SU-DHL-6 (cell line): ENCODE data around the gene ITPR3.

Experiments used
- H2AFZ ChIP-seq: fragments of 200-600 bp; sonication (generic); 2 replicates; pipeline ENCODE4 v1.6.1; 2014; ENCODE audit warnings: low read depth, mild to moderate bottlenecking, moderate library complexity, mixed read lengths, antibody characterized with exemption, low read length; ENCODE audit not compliant: severe bottlenecking
- H3F3A ChIP-seq: fragments of 200-600 bp; shearing (Covaris generic); 2 replicates; pipeline ENCODE4 v1.6.0; 2016; ENCODE audit warnings: antibody characterized with exemption, mild to moderate bottlenecking; ENCODE audit not compliant: insufficient read depth
- H3K27ac ChIP-seq: fragments of 200-600 bp; sonication (generic); 2 replicates; pipeline ENCODE4 v1.5.1; 2016; ENCODE audit warnings: low read depth, mild to moderate bottlenecking, low read length, moderate library complexity, mixed read lengths
- H3K27me3 ChIP-seq: fragments of 200-600 bp; sonication (generic), shearing (Covaris generic); 2 replicates; pipeline ENCODE4 v1.6.0; 2014; ENCODE audit warnings: mild to moderate bottlenecking, low read length
- H3K36me3 ChIP-seq: fragments of 200-600 bp; sonication (generic); 2 replicates; pipeline ENCODE4 v1.6.1; 2014; ENCODE audit warnings: mild to moderate bottlenecking, low read length, mixed read lengths
- H3K4me2 ChIP-seq: fragments of 300-600, 200-600 bp; shearing (Covaris generic), sonication (generic); 2 replicates; pipeline ENCODE4 v1.6.0; 2014; ENCODE audit warnings: low read length, low read depth, mild to moderate bottlenecking; ENCODE audit not compliant: poor library complexity, severe bottlenecking
- H3K4me3 ChIP-seq: fragments of 200-600 bp; sonication (generic); 2 replicates; pipeline ENCODE4 v1.5.1; 2014; ENCODE audit warnings: antibody characterized with exemption, low read length, mild to moderate bottlenecking, mixed read lengths; ENCODE audit not compliant: insufficient read depth, poor library complexity, severe bottlenecking
- H3K79me2 ChIP-seq: fragments of 200-600 bp; sonication (generic); 2 replicates; pipeline ENCODE4 v1.6.1; 2014; ENCODE audit warnings: mild to moderate bottlenecking, low read length, moderate library complexity; ENCODE audit not compliant: insufficient read depth
- H3K9ac ChIP-seq: fragments of 200-600 bp; sonication (generic); 2 replicates; pipeline ENCODE4 v1.7.0; 2014; ENCODE audit warnings: mild to moderate bottlenecking, low read length
- H3K9me2 ChIP-seq: fragments of 200-600 bp; sonication (generic); replicated peaks from 2 replicates; pipeline ENCODE4 v1.6.1; 2014; ENCODE audit warnings: low read length; ENCODE audit not compliant: insufficient read depth
- H3K9me3 ChIP-seq: fragments of 200-600 bp; sonication (generic); 2 replicates; pipeline ENCODE4 v1.6.1; 2014; ENCODE audit warnings: low read length, mixed read lengths; ENCODE audit not compliant: insufficient read depth
- H4K20me1 ChIP-seq: fragments of 200-600 bp; sonication (generic); 2 replicates; pipeline ENCODE4 v1.6.1; 2014; ENCODE audit warnings: low read depth, mild to moderate bottlenecking, antibody characterized with exemption, low read length, moderate library complexity, mixed read lengths
- EZH2phosphoT487 ChIP-seq: fragments of 200-600 bp; sonication (generic), shearing (Covaris generic); conservative IDR thresholded peaks from 2 replicates; pipeline ENCODE4 v1.6.1; 2018; ENCODE audit warnings: mild to moderate bottlenecking, antibody characterized with exemption, low read length, moderate library complexity, mixed read lengths
- TF ChIP-seq, protein P1 (sequence below): fragments of 200-600 bp; sonication (generic); IDR thresholded peaks from one replicate; pipeline ENCODE4 v1.5.1; 2017; ENCODE audit warnings: antibody characterized with exemption, mild to moderate bottlenecking, low read length, moderate library complexity; ENCODE audit not compliant: insufficient read depth, poor library complexity, severe bottlenecking

Gene ITPR3

DNA sequence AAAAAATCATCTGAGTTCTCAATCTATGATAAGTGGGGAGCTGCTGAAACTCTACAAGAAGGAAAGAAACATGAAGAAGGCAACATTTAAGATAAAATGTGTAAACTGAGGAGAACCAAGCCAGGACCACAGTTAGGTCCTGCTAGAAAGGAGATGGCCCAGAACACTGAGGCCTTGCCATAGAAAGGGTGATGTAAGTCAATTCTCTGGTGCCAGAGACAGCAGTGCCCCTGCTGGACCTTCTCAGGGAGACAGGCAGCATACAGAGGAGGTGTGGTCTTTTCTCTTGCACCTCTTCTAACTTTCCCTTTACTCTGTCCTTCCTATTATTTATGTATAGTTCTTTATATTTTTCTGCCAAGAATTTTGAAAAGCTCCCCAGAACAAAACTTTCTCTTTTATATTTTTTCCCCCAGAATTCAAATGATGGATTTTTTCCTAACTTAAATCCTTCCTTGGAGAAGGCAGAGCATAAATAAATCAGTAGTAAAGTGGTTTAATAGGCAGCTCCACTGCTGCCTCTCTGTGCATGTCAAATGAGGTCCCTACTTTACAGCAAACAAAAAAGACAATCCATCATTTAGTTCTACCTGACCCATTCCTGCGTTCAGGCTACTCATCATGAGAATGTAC lies 81.3 kb downstream of the ITPR3 start:
- no peak overlapping the region for H2AFZ ChIP-seq
- H3K4me2 ChIP-seq, result no peak overlapping the region
- no peaks in the 10 kb centered on the region for H3K9me2 ChIP-seq
- H3K36me3 ChIP-seq, result peaks cover 3% of the 10 kb centered on the region; the same call in 1 of the 2 replicates
- TF ChIP-seq, protein P1, sequence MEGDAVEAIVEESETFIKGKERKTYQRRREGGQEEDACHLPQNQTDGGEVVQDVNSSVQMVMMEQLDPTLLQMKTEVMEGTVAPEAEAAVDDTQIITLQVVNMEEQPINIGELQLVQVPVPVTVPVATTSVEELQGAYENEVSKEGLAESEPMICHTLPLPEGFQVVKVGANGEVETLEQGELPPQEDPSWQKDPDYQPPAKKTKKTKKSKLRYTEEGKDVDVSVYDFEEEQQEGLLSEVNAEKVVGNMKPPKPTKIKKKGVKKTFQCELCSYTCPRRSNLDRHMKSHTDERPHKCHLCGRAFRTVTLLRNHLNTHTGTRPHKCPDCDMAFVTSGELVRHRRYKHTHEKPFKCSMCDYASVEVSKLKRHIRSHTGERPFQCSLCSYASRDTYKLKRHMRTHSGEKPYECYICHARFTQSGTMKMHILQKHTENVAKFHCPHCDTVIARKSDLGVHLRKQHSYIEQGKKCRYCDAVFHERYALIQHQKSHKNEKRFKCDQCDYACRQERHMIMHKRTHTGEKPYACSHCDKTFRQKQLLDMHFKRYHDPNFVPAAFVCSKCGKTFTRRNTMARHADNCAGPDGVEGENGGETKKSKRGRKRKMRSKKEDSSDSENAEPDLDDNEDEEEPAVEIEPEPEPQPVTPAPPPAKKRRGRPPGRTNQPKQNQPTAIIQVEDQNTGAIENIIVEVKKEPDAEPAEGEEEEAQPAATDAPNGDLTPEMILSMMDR, result peak; percentile 11
- no peak for TF ChIP-seq EZH2phosphoT487
- H3K9ac ChIP-seq, result no peak overlapping the region
- H3K4me3 ChIP-seq, result no peak overlapping the region
- no peaks in the 10 kb centered on the region for H3K9me3 ChIP-seq
- 0 out of 2 replicates have a peak, but pooled peaks cover 4% of the 10 kb centered on the region for H3K79me2 ChIP-seq
- H3K27me3 ChIP-seq, result no peaks in the 10 kb centered on the region
- no peaks in the 10 kb centered on the region for H4K20me1 ChIP-seq
- H3K27ac ChIP-seq, result no peak overlapping the region
- H3F3A ChIP-seq, result peaks cover 28% of the 10 kb centered on the region

DNA sequence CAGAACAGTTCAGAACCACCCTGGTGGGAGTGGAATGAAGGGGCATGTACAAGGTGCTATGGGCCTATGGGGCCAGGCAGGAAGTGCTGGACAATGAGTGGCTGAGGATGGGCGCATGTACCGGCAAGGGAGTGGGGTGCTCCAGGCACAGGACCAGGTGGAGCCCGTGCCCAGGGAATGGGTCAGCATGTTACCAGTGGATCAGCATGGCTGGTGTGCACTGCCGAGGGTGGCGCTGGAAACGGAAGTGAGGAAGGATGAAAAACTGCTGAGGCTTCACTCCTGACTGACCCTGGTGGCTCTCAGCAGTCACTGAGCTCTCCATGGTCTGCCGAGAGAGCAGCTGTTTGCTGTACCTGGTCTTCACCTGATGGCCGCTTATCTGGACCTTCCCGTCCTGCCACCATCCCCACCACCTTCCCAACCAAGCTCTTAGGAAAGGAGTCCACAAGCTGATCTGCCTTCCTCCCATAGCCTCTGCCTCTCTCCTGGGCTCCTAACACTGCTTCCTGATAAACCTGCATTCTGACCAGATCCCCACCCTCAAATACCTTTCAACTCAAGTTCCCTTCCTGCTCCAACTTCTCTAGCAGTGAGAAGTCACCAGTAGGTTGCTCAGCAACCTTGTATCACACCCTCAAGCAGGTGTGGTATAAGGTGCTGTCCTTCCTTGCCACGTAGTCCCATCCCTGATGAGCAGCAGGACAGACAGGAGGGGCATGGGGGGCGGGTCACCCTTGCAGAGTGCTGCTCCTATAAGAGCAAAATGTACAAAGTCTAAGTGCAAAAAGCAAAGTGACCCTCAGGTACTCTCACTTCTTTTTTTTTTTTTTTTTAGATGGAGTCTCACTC lies 83.3 kb downstream of the ITPR3 start:
- peaks cover 11% of the 10 kb centered on the region; the same call in 1 of the 2 replicates for H3K36me3 ChIP-seq
- no peak overlapping the region for H2AFZ ChIP-seq
- no peak overlapping the region for H3K4me2 ChIP-seq

GRCh38 chr6:33705268-33705885 lies 84.3 kb downstream of the ITPR3 start:
- Histone ChIP-seq H2AFZ (no peak overlapping the region), H3K79me2 (peaks cover 20% of the 10 kb centered on the region), H3K4me2 (no peak overlapping the region), H3K9me3 (no peaks in the 10 kb centered on the region), H4K20me1 (no peaks in the 10 kb centered on the region), H3K27me3 (no peaks in the 10 kb centered on the region), H3K9ac (no peak overlapping the region), H3F3A (peaks cover 11% of the 10 kb centered on the region), H3K27ac (no peak overlapping the region), H3K9me2 (no peaks in the 10 kb centered on the region), H3K4me3 (no peak overlapping the region), H3K36me3 (peaks cover 14% of the 10 kb centered on the region)
- no peak for TF ChIP-seq EZH2phosphoT487
- TF ChIP-seq, protein P1, result no peak

More for the DNA sequence above, 83.3 kb downstream of the ITPR3 start:
- TF ChIP-seq EZH2phosphoT487, result no peak
- TF ChIP-seq, protein P1, result no peak
- peaks cover 18% of the 10 kb centered on the region for H3F3A ChIP-seq
- no peaks in the 10 kb centered on the region for H3K27me3 ChIP-seq
- H3K79me2 ChIP-seq, result peaks cover 11% of the 10 kb centered on the region
- H3K27ac ChIP-seq, result no peak overlapping the region
- no peaks in the 10 kb centered on the region for H3K9me3 ChIP-seq
- H4K20me1 ChIP-seq, result no peaks in the 10 kb centered on the region
- H3K4me3 ChIP-seq, result no peak overlapping the region
- no peaks in the 10 kb centered on the region for H3K9me2 ChIP-seq
- no peak overlapping the region for H3K9ac ChIP-seq
